Stimulated activated naive CD8-positive, alpha-beta T cell treated with anti-CD3 and anti-CD28 coated beads, Interleukin-15, amount 100 ng/mL, for 72 hours (primary cell): Measurements from ENCODE around the gene ANKRD13B.

Experiments
- ATAC-seq: fragments of 150-1000 bp; cut with Tn5 transposase; 2 replicates; pipeline ENCODE4 v1.10.0; 2021; ENCODE audit warnings: mild to moderate bottlenecking, moderate library complexity
- DNase-seq, 2 donors: peaks; one replicate each; pipeline ENCODE4 v3.0.0; 2021 to 2022
- H3K27ac Mint-ChIP-seq, 2 donors: one replicate each; pipeline ENCODE4 v1.8.0; 2022; ENCODE audit warnings: mild to moderate bottlenecking in 2 of 2, mixed read lengths in 2 of 2, moderate library complexity in 2 of 2
- H3K27me3 Mint-ChIP-seq: one replicate; pipeline ENCODE4 v1.8.0; 2022; ENCODE audit warnings: mixed read lengths
- H3K4me1 Mint-ChIP-seq: one replicate; pipeline ENCODE4 v1.8.0; 2022; ENCODE audit warnings: mild to moderate bottlenecking, mixed read lengths
- H3K4me3 Mint-ChIP-seq, 2 donors: one replicate each; pipeline ENCODE4 v1.8.0; 2022; ENCODE audit warnings: mild to moderate bottlenecking in 2 of 2, mixed read lengths in 2 of 2, moderate library complexity in 1 of 2
- H3K9me3 Mint-ChIP-seq, 2 donors: one replicate each; pipeline ENCODE4 v1.8.0; 2022; ENCODE audit warnings: mixed read lengths in 2 of 2

Gene ANKRD13B

DNA sequence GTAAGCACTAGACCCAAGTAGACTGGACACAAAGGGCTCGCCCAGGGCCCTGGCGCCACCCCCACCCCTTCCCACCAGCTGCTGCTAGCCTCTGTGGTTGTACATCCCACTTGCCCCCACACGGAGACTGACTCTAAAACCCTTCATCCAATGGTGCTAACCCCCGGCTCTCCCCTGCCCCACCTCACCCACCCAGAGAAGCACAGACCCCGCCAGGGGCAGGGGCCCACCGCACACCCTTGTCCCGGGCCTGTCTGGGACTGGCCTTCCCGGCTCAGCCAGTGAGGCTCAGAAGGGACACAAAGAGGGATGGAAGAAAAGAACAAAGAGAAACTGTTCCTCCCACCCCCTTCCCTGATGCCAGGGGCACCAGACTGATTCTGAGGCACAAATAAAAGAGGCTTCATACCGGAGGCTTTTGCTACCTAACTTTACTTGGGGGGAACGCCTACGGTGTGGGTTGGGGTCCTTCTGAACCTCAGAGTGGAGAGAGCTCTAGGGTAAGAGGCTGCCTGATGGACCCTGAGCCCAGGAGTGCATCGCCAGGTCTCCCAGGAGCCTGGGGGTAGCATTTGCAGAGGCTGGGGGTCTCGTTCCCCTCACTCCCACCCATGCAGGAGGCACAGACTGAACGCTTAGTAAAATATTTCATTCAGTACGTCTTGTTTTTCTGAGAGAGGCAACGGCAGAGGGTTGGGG lies 21.6 kb downstream of the ANKRD13B start:
- ATAC-seq (no peak), DNase-seq (no peak)
- peaks cover 5% of the 10 kb centered on the region for H3K27me3 Mint-ChIP-seq
- peak overlapping the region; percentile 85 to 93 for H3K4me3 Mint-ChIP-seq
- H3K4me1 Mint-ChIP-seq: peaks cover 61% of the 10 kb centered on the region
- no peak overlapping the region for H3K27ac Mint-ChIP-seq
- H3K9me3 Mint-ChIP-seq: no peaks in the 10 kb centered on the region

DNA sequence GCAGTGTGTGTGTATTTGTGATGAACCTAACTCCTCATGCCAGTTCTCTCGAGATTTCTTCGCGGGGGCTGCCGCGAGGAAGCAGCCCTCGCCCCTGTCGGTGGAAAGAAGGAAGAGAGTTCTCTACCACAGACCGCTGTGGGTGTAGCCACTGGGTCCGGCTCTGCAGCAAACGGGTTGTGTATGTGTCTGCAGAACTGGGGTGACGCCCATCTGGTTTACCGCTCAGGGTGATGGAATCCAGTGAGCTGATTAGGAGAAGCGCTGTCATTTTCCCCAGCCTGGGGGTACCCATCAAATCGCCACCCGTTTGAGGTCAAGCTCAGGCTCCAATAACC lies 22.1 kb downstream of the ANKRD13B start:
- Mint-ChIP-seq H3K4me1 (peaks cover 61% of the 10 kb centered on the region), H3K9me3 (no peaks in the 10 kb centered on the region), H3K27ac (peak overlapping the region in 1 of 2 donors; percentile 36), H3K27me3 (peaks cover 5% of the 10 kb centered on the region), H3K4me3 (peak overlapping the region; percentile 85 to 93)
- peak; percentile 31 for ATAC-seq
- peak; percentile 62 to 71 for DNase-seq

DNA sequence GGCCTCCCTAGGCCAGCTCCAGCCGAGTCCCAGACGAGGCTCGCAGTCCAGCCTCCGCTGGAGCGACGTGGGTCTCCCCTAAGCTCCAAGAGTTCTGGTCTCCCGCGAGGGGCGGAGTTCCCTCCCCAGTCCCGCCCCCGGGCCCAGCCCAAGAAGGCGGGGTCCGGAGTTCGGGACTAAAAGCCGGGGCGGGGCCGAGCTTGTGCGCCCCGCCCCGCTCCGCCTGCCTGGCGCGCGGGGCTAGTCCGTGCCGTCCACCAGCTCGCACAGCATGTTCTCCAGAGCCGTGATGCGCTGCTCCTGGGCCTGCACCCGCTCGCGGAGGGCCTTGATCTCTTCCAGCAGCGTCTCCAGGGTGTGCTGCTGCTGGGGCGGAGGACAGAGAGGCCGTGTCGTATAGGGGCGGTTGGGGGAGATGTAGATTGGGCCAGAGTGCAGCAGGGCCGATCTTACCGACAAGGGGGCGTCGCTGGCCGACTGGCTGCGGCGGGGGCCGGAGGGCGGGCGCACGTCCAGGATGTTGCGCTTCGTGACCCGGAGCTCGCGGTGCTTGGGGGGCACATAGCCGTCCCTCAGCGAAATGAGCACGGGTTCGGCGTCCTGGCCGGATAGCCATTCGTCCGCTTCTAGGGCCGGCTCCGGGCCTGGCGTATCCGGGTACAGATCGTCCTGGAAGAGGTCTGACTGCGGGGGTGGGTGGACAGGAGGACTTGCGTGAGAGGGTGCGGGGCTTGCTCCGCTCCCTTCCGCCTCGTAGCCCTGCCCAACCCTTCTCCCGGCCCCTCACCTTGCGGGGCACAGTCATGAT lies 22.8 kb downstream of the ANKRD13B start:
- peak; percentile 81 to 83 for DNase-seq
- Mint-ChIP-seq H3K27me3 (peaks cover 5% of the 10 kb centered on the region), H3K9me3 (no peaks in the 10 kb centered on the region), H3K27ac (peak overlapping the region; percentile 12 to 36), H3K4me3 (peak overlapping the region; percentile 85 to 93), H3K4me1 (peaks cover 61% of the 10 kb centered on the region)
- ATAC-seq: peak; percentile 63

DNA sequence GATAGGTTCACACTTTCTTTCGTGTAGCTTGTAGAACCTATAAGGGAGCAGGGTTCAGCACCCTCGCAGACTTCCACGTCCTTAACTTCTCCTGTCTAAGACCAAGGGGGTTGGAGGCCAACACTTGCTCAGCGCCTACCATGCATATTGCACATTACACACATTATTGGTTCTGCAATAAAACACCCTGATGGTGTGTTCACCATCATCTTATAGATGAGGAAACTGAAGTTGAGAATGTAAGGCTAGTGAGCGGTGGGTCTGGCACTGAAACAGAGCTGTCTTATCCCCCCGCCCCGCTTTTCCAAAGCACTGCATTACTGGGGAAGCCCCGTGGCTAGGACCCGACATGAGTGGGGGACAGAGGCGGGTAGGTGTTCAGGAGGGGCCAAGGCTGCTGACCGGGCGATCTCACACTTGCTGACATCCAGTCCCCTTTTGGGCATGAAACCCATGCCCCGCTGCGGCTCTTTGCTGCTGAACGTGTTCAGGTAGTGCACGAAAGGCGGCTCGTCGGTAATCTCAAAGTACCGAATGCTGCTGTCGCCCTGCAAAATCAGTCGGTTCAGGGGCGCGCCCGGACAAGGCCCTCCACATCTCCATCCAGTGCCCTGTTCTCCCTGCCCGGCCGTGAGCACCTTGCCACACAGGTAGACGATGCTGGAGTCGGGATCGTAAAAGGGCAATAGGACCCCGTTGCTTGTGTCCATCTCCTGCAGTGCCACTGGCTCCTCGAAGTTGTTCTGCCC lies 23.5 kb downstream of the ANKRD13B start:
- Mint-ChIP-seq H3K9me3 (no peaks in the 10 kb centered on the region), H3K27me3 (peaks cover 5% of the 10 kb centered on the region), H3K4me3 (peak overlapping the region; percentile 85 to 93), H3K4me1 (peaks cover 64% of the 10 kb centered on the region), H3K27ac (no peak overlapping the region)
- no peak for DNase-seq
- no peak for ATAC-seq

DNA sequence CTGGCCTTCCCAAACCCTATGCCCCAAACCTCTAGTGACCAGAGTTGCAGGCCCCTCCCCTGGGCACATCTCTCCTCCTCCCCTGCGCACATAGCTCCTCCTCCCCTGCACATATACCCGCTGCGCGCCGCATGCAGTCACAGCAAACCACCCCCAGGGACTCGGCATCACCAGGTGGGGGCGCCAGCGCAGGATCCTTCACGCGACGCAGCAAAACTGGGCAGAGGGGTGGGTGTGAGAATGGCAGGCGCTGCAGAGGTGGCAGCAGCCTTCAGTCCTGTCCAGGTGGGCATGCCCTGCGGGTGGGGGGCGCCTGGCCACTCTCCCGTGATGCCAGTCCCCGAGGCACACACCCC lies 24.2 kb downstream of the ANKRD13B start:
- Mint-ChIP-seq H3K9me3 (no peaks in the 10 kb centered on the region), H3K27ac (peak overlapping the region; percentile 5 to 91), H3K4me1 (peaks cover 70% of the 10 kb centered on the region), H3K27me3 (peaks cover 5% of the 10 kb centered on the region), H3K4me3 (peak overlapping the region; percentile 85 to 93)
- DNase-seq (peak; percentile 91 to 94), ATAC-seq (peak; percentile 79)

DNA sequence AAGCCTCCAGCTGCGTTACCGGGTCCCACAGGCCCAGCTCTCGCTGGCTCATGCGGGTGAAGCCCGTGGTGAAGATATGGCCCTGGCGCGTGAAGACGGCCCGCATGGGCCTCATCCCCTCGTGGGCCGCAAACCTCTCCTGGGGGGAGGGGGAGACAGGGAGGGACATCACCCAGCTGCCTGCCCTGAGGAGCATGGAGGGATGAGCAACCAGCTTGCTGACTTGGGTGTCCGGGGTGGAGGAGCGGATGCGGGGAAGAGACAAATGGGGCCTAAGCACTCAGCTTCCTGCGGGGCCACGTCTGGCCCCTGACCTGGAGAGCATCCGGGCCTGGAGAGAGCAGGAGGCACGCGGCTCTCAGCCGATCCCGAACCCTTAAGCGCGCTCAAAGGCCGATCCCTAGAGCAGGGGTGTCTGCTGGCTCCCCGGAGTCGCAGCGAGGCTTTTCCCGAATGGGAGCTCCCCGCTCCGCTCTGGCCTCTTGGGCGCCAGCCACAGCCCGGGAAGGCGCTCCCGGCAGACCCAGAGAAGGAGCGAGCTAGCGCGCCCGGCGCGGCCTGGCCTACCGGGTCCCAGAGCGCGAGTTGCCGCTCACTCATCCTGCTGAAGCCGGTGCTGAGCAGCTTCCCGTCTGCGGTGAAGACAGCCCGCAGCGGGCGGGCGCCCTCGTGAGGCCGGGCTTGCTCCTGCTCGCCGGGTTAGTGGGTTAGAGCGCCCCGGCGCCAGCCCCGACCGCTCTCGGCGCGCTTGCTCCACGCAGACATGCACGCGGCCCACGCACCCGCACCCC lies 24.7 kb downstream of the ANKRD13B start:
- Mint-ChIP-seq H3K4me1 (peaks cover 76% of the 10 kb centered on the region), H3K4me3 (peak overlapping the region; percentile 85 to 93), H3K9me3 (no peaks in the 10 kb centered on the region), H3K27ac (peak overlapping the region; percentile 89 to 91), H3K27me3 (peaks cover 5% of the 10 kb centered on the region)
- DNase-seq (peak; percentile 88 to 90), ATAC-seq (peak; percentile 58)

DNA sequence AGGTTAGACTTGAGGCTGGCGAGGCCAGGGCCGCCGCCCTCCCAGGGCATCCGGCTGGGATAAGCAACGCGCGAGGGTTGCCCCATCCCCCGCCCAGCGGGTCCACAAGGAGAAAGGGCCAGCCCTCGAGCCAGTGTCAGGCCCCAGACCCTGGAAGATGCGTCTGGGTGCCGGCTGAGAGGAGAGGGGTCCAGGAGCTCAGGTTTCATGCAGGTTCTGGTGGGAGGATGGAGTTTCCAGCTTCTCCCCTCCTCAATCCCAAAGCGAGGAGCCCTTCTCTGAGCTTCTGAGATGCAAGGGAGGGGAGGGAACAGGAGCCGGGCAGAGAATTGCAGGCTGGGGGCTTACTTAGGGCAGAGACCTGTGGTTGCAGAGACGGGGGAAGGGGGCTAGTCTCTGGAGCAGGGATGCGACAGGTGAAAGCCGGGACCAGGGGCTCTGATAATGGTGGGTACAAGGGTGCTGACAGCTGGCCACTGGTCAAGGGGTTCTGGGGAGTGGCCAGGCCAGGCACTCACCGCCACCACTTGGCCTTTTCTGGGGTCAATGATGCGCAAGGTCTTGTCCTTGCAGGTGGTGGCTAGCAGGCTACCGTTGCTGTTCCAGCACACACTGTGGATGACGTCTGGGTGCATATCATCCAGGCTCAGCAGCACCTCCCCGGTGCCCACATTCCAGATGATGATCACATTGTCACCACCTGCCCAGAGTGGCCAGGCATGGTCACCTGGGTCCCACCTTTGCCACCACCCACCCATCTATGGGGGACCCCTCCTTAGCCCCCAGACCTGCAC lies 25.5 kb downstream of the ANKRD13B start:
- H3K4me3 Mint-ChIP-seq: peak overlapping the region; percentile 85 to 93
- peak overlapping the region in 1 of 2 donors; percentile 89 for H3K27ac Mint-ChIP-seq
- no peaks in the 10 kb centered on the region for H3K9me3 Mint-ChIP-seq
- ATAC-seq (no peak), DNase-seq (no peak)
- peaks cover 79% of the 10 kb centered on the region for H3K4me1 Mint-ChIP-seq
- peaks cover 5% of the 10 kb centered on the region for H3K27me3 Mint-ChIP-seq

DNA sequence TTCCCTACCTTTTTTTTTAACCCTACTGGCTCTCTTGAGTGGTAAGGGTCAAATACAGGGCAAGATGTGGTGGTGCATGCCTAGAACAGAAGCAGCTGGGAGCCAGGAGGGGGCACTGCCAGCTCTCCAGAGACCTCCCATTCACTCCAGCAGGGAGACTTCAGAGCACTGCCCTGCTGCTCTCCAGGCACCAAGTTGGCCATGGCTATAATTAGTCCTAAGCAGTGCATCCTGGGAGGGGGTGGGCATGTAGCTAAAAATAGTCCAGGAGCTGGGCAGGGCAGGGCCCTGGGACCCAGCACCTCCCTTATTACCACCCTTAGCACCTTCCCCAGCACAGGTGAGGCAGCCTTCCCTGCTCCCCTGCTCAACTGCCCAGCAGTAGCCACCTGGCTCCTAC lies 26.3 kb downstream of the ANKRD13B start:
- no peak for ATAC-seq
- H3K27ac Mint-ChIP-seq: peak overlapping the region in 1 of 2 donors; percentile 75
- no peak overlapping the region for H3K4me3 Mint-ChIP-seq
- no peak for DNase-seq
- peaks cover 5% of the 10 kb centered on the region for H3K27me3 Mint-ChIP-seq
- peaks cover 79% of the 10 kb centered on the region for H3K4me1 Mint-ChIP-seq
- no peaks in the 10 kb centered on the region for H3K9me3 Mint-ChIP-seq

DNA sequence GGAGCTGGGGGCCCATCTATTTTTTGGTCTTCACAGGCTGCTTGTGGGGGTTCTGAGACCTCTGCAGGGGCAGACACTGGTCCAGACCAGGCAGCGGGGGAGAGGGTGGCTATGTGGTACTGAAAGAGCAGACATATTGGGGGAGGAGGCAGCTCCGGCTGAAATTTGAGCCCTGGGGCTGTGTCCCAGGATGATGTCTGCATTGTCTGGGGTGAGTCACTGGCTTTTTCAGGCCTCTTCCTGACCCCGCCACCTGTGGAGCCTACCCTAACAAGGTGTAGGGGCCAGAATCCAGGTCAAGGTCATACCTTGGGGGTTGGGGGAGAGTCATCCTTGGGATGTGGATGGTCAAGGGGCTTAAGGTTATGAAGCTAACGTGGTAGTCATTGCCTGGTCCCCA lies 27.3 kb downstream of the ANKRD13B start:
- H3K4me3 Mint-ChIP-seq: no peak overlapping the region

DNA sequence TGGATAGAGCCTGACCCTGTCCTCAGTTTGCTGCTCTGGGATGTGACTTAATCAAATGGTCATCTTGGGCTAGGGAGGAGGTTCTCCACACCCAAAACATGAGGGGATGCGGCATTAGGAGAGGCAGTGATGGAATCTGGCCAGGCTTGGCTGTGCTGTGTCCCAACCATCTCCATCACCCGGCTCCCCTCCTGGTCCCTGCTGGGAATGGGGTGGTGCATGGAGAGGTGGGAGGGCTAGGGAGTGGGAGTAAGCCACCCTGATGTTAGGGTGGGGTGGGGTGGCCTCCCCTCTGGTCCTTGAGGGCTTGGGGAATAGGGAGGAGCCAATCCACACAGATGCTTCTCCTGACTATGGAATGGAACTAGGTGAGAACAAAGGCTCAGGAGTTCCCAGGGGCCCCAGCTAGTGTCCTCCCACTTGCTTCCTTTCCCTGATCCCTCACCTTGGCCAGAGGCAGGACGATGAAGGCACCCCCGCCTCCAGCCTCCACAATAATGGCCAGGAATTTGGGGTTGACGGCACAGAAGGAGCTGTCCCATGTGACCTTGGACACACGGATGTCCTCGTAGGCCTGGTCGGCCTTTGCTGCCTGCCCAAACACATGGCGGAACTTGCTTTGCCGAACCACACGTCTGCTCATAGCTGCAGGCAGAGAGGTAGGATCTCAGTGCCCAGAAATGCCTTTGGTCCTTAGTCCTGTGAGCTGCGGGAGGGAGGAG lies 28.0 kb downstream of the ANKRD13B start:
- Mint-ChIP-seq H3K4me3 (peak overlapping the region in 1 of 2 donors; percentile 11), H3K27ac (no peak overlapping the region), H3K27me3 (peaks cover under 1% of the 10 kb centered on the region), H3K9me3 (no peaks in the 10 kb centered on the region), H3K4me1 (peaks cover 79% of the 10 kb centered on the region)
- ATAC-seq: no peak
- DNase-seq: no peak

More for the DNA sequence above, 27.3 kb downstream of the ANKRD13B start:
- ATAC-seq (no peak), DNase-seq (no peak)
- H3K9me3 Mint-ChIP-seq: no peaks in the 10 kb centered on the region
- no peak overlapping the region for H3K27ac Mint-ChIP-seq
- peaks cover 5% of the 10 kb centered on the region for H3K27me3 Mint-ChIP-seq
- H3K4me1 Mint-ChIP-seq: peaks cover 79% of the 10 kb centered on the region

DNA sequence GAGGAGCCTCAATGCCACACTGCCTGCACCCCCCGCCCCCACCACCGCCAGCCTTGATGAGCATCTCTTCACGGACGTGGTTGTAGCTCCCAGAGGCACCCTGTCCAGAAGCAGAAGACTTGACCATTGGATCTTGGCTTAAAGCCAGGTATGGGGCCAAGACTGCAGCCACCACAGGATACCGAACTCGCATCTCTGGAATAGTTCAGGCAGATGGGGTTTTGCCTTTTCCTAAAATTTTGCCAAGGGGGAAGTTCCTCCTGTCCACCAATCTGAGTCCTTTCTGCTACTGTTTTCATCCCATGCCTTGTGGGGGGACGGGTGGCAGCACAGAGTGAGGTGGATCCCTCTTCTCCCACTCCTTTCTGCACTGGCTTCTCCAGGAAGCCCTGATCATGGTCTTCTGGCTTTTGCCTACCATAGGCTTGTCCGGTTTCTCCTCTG lies 28.8 kb downstream of the ANKRD13B start:
- H3K27ac Mint-ChIP-seq: peak overlapping the region in 1 of 2 donors; percentile 89
- no peak for ATAC-seq
- H3K4me3 Mint-ChIP-seq: peak overlapping the region; percentile 70 to 90
- no peaks in the 10 kb centered on the region for H3K27me3 Mint-ChIP-seq
- DNase-seq: no peak
- H3K9me3 Mint-ChIP-seq: no peaks in the 10 kb centered on the region
- peaks cover 79% of the 10 kb centered on the region for H3K4me1 Mint-ChIP-seq

DNA sequence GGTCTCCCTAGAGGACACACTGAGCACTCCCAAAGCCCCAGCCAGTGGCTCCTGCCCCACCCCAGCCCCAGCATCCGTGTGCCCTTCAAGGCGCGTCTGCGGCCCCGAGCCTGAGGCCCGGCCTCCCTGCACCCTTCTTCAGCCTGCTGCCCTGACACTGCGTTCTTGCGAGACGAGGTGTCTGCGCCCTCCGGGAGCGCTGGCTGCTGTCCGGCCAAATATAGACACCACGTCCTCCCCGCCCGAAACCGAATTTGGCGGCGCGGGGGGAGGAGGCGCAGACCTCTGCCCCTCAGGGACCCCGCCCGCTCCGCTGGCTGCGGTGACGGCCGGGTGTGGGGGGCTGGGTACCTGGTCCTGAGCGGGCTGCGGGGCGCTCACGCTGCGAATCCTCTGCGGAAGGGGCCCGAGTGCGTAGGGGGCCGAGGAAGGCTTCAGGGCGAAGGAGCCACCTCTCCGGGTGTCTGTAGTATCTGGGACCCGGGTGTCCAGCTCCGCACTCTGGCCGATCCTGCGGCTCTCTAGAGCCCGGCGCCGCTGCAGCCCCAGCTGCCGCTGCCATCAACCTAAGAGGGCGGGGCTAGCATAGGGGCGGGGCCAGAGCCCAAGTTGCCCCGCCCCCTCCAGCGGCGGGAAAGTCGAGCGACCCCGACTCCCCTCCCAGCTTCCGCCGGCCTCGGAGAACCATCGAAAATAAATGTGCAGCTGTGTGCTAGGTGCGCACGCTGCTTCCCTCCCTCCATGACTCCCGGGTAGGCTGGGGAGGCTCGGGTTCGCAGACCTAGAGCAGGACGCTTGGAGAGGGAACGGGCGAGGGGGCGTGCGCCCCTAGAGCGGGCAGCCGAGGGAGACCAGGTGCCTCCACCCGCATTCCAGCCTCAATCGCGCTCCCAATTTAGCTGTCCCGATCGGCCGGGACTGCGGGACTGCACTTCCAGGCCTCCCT lies 29.7 kb downstream of the ANKRD13B start, which contains the start of gene CORO6:
Gene CORO6 (minus strand): TSS at position 576 of the 946 bp plus-strand sequence. CDS start 1,491 bp downstream, outside the sequence.
- Mint-ChIP-seq H3K4me3 (peak within 1 kb of the TSS; percentile 70 to 90), H3K9me3 (no peaks in the 10 kb centered on the region), H3K27ac (peak within 1 kb of the TSS; percentile 89 to 93), H3K4me1 (peaks cover 79% of the 10 kb centered on the region), H3K27me3 (no peaks in the 10 kb centered on the region)
- ATAC-seq (peak; percentile 51), DNase-seq (peak; percentile 67 to 69)

DNA sequence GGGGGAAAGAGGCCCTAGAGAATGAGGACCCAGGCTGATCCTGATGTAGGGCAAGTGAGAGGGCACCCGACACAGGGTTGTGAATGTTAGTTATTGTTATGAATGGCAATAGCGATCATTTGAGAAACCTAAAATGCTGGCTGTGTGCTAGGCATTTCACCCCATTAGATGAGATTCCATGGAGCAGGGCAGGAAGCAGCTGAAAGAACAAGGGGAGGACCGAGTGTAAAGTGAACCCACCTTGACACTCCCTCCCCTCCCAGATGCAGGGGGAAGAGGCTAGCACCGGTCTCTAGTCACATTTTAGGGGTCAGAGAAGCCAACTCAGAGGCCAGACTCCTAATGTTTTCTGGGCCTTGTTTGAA lies 30.3 kb downstream of the ANKRD13B start:
- Mint-ChIP-seq H3K27ac (peak overlapping the region; percentile 86 to 93), H3K9me3 (no peaks in the 10 kb centered on the region), H3K4me1 (peaks cover 77% of the 10 kb centered on the region), H3K4me3 (peak overlapping the region; percentile 70 to 90), H3K27me3 (no peaks in the 10 kb centered on the region)
- DNase-seq (peak in 1 of 2 donors; percentile 31), ATAC-seq (peak; percentile 6)
